MCF 10A (cell line): ENCODE measurements around the gene ZMYND8. TPM values are rescaled to one million over a fixed set of nuclear protein-coding genes. Genes with fewer than 3 reads are reported as not detected.
"Not testable (repeated sequence)": the region's sequence is repeated elsewhere in the genome, so short reads cannot be mapped to it uniquely, and the experiment has no call there.

ENCODE experiments used
- BruUV-seq: library from RNA; stranded (reverse); fragments of 400-500 nt; replicated peaks from 2 replicates; lab custom pipeline; 2021; lab: Mats Ljungman, UMichigan
- CTCF ChIA-PET: fragments of 300-600 bp; sonication (Branson Sonifier 250); formaldehyde crosslinking; extraction: SDS; loops from one replicate; lab custom pipeline; 2021; ENCODE audit warnings: antibody characterized with exemption, inconsistent platforms; lab: Yijun Ruan, JAX
- POLR2A ChIA-PET: fragments of 300-600, 350-650 bp; sonication (Branson Sonifier 250); formaldehyde crosslinking; extraction: SDS; loops from one replicate; lab custom pipeline; 2020; ENCODE audit warnings: antibody characterized with exemption, inconsistent platforms; lab: Yijun Ruan, JAX
- DNase-seq: peaks from one replicate; pipeline ENCODE4 v3.0.0-alpha.2; 2018; ENCODE audit not compliant: unreplicated experiment
- H3K27ac Mint-ChIP-seq: one replicate; pipeline ENCODE4 v1.8.0; 2022; ENCODE audit warnings: mild to moderate bottlenecking, low read depth, mixed read lengths; ENCODE audit not compliant: unreplicated experiment
- H3K27me3 Mint-ChIP-seq: one replicate; pipeline ENCODE4 v1.8.0; 2022; ENCODE audit warnings: mixed read lengths; ENCODE audit not compliant: insufficient read depth, unreplicated experiment
- H3K36me3 Mint-ChIP-seq: one replicate; pipeline ENCODE4 v1.8.0; 2022; ENCODE audit warnings: mild to moderate bottlenecking, moderate library complexity, mixed read lengths; ENCODE audit not compliant: insufficient read depth, unreplicated experiment
- H3K4me1 Mint-ChIP-seq: one replicate; pipeline ENCODE4 v1.8.0; 2022; ENCODE audit warnings: mixed read lengths; ENCODE audit not compliant: insufficient read depth, unreplicated experiment
- H3K4me3 Mint-ChIP-seq: one replicate; pipeline ENCODE4 v1.8.0; 2022; ENCODE audit warnings: mild to moderate bottlenecking, moderate library complexity, mixed read lengths; ENCODE audit not compliant: unreplicated experiment
- H3K9me3 Mint-ChIP-seq: one replicate; pipeline ENCODE4 v1.8.0; 2022; ENCODE audit warnings: mixed read lengths; ENCODE audit not compliant: unreplicated experiment
- CTCF ChIP-seq: fragments of 200-600 bp; IDR thresholded peaks from one replicate; pipeline ENCODE4 v1.8.0; 2022; ENCODE audit warnings: antibody characterized with exemption, mild to moderate bottlenecking; ENCODE audit not compliant: unreplicated experiment
- intact Hi-C: fragments of 100-400 bp; cut with micrococcal nuclease; formaldehyde crosslinking; loops from 2 replicates; pipeline ENCODE4 v1.14.1; 2022
- total RNA-seq: library from RNA; stranded (reverse); gene quantifications from 2 replicates; pipeline ENCODE4 v1.2.3, GENCODE V29; 2022

Gene ZMYND8
- total RNA-seq, 1 experiment from 2014 or later = 127 TPM

- DNase-seq = no peak
- intact Hi-C loops = no loop called here
- no peaks in the 10 kb centered on the region for H3K9me3 Mint-ChIP-seq
- peaks cover 3% of the 10 kb centered on the region for H3K4me1 Mint-ChIP-seq
- no peaks in the 10 kb centered on the region for H3K36me3 Mint-ChIP-seq
- H3K27me3 Mint-ChIP-seq = no peaks in the 10 kb centered on the region
- no peak overlapping the region for H3K27ac Mint-ChIP-seq
- CTCF ChIA-PET = interaction anchor here (2.4 kb wide), 1 partner anchor 14 kb away, joined by 10 read pairs; no protein-coding TSS in a partner anchor
- TF ChIP-seq CTCF = no peak
- H3K4me3 Mint-ChIP-seq = no peak overlapping the region
- BruUV-seq = no TSS peak
- POLR2A ChIA-PET = interaction anchor here (0.6 to 1.6 kb wide), 4 partner anchors 14 to 80 kb away, joined by 3 to 6 read pairs (median 4); no protein-coding TSS in a partner anchor
Measured at GRCh38 chr20:47397652-47398301, 41.3 kb upstream of the ZMYND8 start.

- DNase-seq = no peak
- ChIA-PET CTCF (interaction anchor here (0.5 to 2.4 kb wide), 3 partner anchors 13 to 1267 kb away, joined by 3 to 10 read pairs (median 4); no protein-coding TSS in a partner anchor), POLR2A (interaction anchor here (0.6 to 1.6 kb wide), 3 partner anchors 15 to 155 kb away, joined by 3 to 4 read pairs (median 3); no protein-coding TSS in a partner anchor)
- Mint-ChIP-seq H3K4me3 (no peak overlapping the region), H3K9me3 (no peaks in the 10 kb centered on the region), H3K4me1 (peaks cover 11% of the 10 kb centered on the region), H3K27me3 (no peaks in the 10 kb centered on the region), H3K27ac (no peak overlapping the region), H3K36me3 (peaks cover 7% of the 10 kb centered on the region)
- no peak for TF ChIP-seq CTCF
- no TSS peak for BruUV-seq
- intact Hi-C loops = no loop called here
Measured at GRCh38 chr20:47396762-47397476, 40.4 kb upstream of the ZMYND8 start.

- not testable (repeated sequence) for BruUV-seq, H3K4me3 Mint-ChIP-seq
- POLR2A ChIA-PET = interaction anchor here (0.7 to 5.0 kb wide), 8 partner anchors 16 to 1306 kb away, joined by 3 to 78 read pairs (median 24); partner anchors contain the start of genes NCOA3 and ZMYND8
Measured at GRCh38 chr20:47393796-47394514, 37.5 kb upstream of the ZMYND8 start.

GRCh38 chr20:47392721-47393073, 36.2 kb upstream of the ZMYND8 start:
- TF ChIP-seq CTCF = no peak

More at GRCh38 chr20:47393796-47394514, 37.5 kb upstream of the ZMYND8 start:
- Mint-ChIP-seq H3K36me3 (peaks cover 19% of the 10 kb centered on the region), H3K27ac (peak overlapping the region; percentile 98), H3K4me1 (peaks cover 22% of the 10 kb centered on the region)
- not testable (repeated sequence) for DNase-seq, H3K9me3 Mint-ChIP-seq, H3K27me3 Mint-ChIP-seq
- CTCF ChIA-PET = interaction anchor here (0.9 to 2.9 kb wide), 3 partner anchors 10 to 61 kb away, joined by 3 to 16 read pairs (median 4); no protein-coding TSS in a partner anchor
- intact Hi-C loops = loop anchor here (2.0 kb wide), 1 partner anchor 109 kb away; no protein-coding TSS in a partner anchor

More at GRCh38 chr20:47392721-47393073, 36.2 kb upstream of the ZMYND8 start:
- no peaks in the 10 kb centered on the region for H3K9me3 Mint-ChIP-seq
- peaks cover 19% of the 10 kb centered on the region for H3K36me3 Mint-ChIP-seq
- peaks cover 22% of the 10 kb centered on the region for H3K4me1 Mint-ChIP-seq
- H3K27ac Mint-ChIP-seq = peak overlapping the region; percentile 98
- POLR2A ChIA-PET = interaction anchor here (0.7 to 5.0 kb wide), 24 partner anchors 10 to 270 kb away, joined by 3 to 78 read pairs (median 6); partner anchors contain the start of genes NCOA3 and ZMYND8
- intact Hi-C loops = loop anchor here (1.0 to 2.0 kb wide), 3 partner anchors 40 to 110 kb away; no protein-coding TSS in a partner anchor
- BruUV-seq = no TSS peak
- peak; percentile 85 for DNase-seq
- CTCF ChIA-PET = interaction anchor here (0.8 to 2.9 kb wide), 5 partner anchors 8 to 228 kb away, joined by 3 to 16 read pairs (median 4); no protein-coding TSS in a partner anchor
- H3K27me3 Mint-ChIP-seq = no peaks in the 10 kb centered on the region
- H3K4me3 Mint-ChIP-seq = peak overlapping the region; percentile 67
